SK-N-SH (cell line): ENCODE data around the gene DNAH10. TPM values are rescaled to one million over a fixed set of nuclear protein-coding genes. Genes with fewer than 3 reads are reported as not detected.

ENCODE experiments used
- CTCF ChIA-PET: fragments of 300-600, 350-600 bp; formaldehyde crosslinking; extraction: SDS; loops from one replicate; lab custom pipeline; 2021; lab: Yijun Ruan, JAX
- POLR2A ChIA-PET: fragments of 350-600 bp; sonication (Branson Sonifier 250); formaldehyde crosslinking; extraction: SDS; loops from one replicate; lab custom pipeline; 2020; ENCODE audit warnings: antibody characterized with exemption, inconsistent platforms; lab: Yijun Ruan, JAX
- DNase-seq: peaks from one replicate; pipeline ENCODE4 v3.0.0; 2012
- H2AFZ ChIP-seq: fragments of 200-600 bp; sonication (generic); 2 replicates; pipeline ENCODE4 v1.8.1; 2016; ENCODE audit warnings: antibody characterized with exemption, mild to moderate bottlenecking, low read depth
- H3F3A ChIP-seq: fragments of 200-600 bp; sonication (generic); replicated peaks from 2 replicates; pipeline ENCODE3; 2016; ENCODE audit warnings: antibody characterized with exemption, mild to moderate bottlenecking; ENCODE audit not compliant: insufficient read depth
- H3K27ac ChIP-seq, 2 experiments: fragments of 200-500 bp in 1 of 2; fragments of 200-600 bp in 1 of 2; sonication (Bioruptor generic) in 1 of 2; sonication (generic), shearing (Covaris generic) in 1 of 2; 2 replicates each; pipeline versions ENCODE4 v1.5.1 to v1.6.1; 2014 to 2016; ENCODE audit warnings: low read depth in 2 of 2, inconsistent platforms in 1 of 2, low read length in 1 of 2, mild to moderate bottlenecking in 1 of 2, mixed read lengths in 1 of 2
- H3K27me3 ChIP-seq: fragments of 200-600 bp; sonication (generic), shearing (Covaris generic); 2 replicates; pipeline ENCODE4 v1.6.1; 2016; ENCODE audit warnings: mixed run types; ENCODE audit not compliant: insufficient read depth
- H3K36me3 ChIP-seq, 2 experiments: fragments of 200-500 bp in 1 of 2; fragments of 200-600 bp in 1 of 2; sonication (Bioruptor generic) in 1 of 2; sonication (generic) in 1 of 2; replicated peaks in 1 of 2; 2 replicates each; pipeline versions ENCODE3 to v1.5.1; 2014 to 2016; ENCODE audit warnings: low read length in 1 of 2, mild to moderate bottlenecking in 1 of 2; ENCODE audit not compliant: insufficient read depth in 2 of 2, control insufficient read depth in 1 of 2
- H3K4me1 ChIP-seq, 2 experiments: fragments of 200-500 bp in 1 of 2; fragments of 200-600 bp in 1 of 2; sonication (Bioruptor generic) in 1 of 2; sonication (generic), shearing (Covaris generic) in 1 of 2; 2 replicates each; pipeline versions ENCODE4 v1.5.1 to v1.6.1; 2014 to 2016; ENCODE audit warnings: low read depth in 1 of 2, low read length in 1 of 2, mixed run types in 1 of 2; ENCODE audit not compliant: insufficient read depth in 2 of 2, control insufficient read depth in 1 of 2
- H3K4me2 ChIP-seq: fragments of 200-600 bp; sonication (generic), shearing (Covaris generic); 2 replicates; pipeline ENCODE4 v1.6.1; 2017; ENCODE audit warnings: mixed run types
- H3K4me3 ChIP-seq, 2 experiments: fragments of 200-500 bp in 1 of 2; fragments of 200-600 bp in 1 of 2; sonication (Bioruptor generic) in 1 of 2; sonication (generic), shearing (Covaris generic) in 1 of 2; 2 replicates each; pipeline versions ENCODE4 v1.5.1 to v1.8.1; 2014 to 2016; ENCODE audit warnings: low read depth in 2 of 2, inconsistent platforms in 1 of 2, low read length in 1 of 2, mild to moderate bottlenecking in 1 of 2, mixed read lengths in 1 of 2, moderate library complexity in 1 of 2
- H3K79me2 ChIP-seq: fragments of 200-600 bp; sonication (generic); 2 replicates; pipeline ENCODE4 v1.8.1; 2017; ENCODE audit warnings: mild to moderate bottlenecking; ENCODE audit not compliant: insufficient read depth
- H3K9ac ChIP-seq: fragments of 200-600 bp; sonication (generic); 2 replicates; pipeline ENCODE4 v1.6.1; 2017; ENCODE audit warnings: mixed run types
- H3K9me2 ChIP-seq: fragments of 200-600 bp; sonication (generic); 2 replicates; pipeline ENCODE4 v1.6.1; 2017; ENCODE audit warnings: mixed run types
- H3K9me3 ChIP-seq: fragments of 200-600 bp; sonication (generic); 2 replicates; pipeline ENCODE4 v1.6.1; 2017; ENCODE audit warnings: mixed run types, mild to moderate bottlenecking, moderate library complexity
- H4K20me1 ChIP-seq: fragments of 200-600 bp; sonication (generic); 2 replicates; pipeline ENCODE4 v1.6.1; 2017; ENCODE audit warnings: mild to moderate bottlenecking, mixed run types; ENCODE audit not compliant: insufficient read depth
- CHD2 ChIP-seq: fragments of 150-350 bp; IDR thresholded peaks from 2 replicates; pipeline ENCODE4 v1.6.1; 2018; ENCODE audit warnings: low read length; ENCODE audit not compliant: partially characterized antibody
- EZH2phosphoT487 ChIP-seq: fragments of 200-600 bp; sonication (generic); IDR thresholded peaks from 2 replicates; pipeline ENCODE4 v1.6.1; 2017; ENCODE audit warnings: low read depth, mixed run types, mild to moderate bottlenecking, antibody characterized with exemption, moderate library complexity, borderline replicate concordance
- FOSL2 ChIP-seq: IDR thresholded peaks from 2 replicates; pipeline ENCODE4 v1.4.0; 2012; ENCODE audit warnings: low read depth, mild to moderate bottlenecking, moderate library complexity, borderline replicate concordance
- FOXJ3 ChIP-seq: sonication (generic); formaldehyde crosslinking; IDR thresholded peaks from 2 replicates; pipeline ENCODE4 v1.5.1; 2020; ENCODE audit warnings: mild to moderate bottlenecking, missing genetic modification reagents
- IRF3 ChIP-seq: fragments of 150-350 bp; IDR thresholded peaks from 2 replicates; pipeline ENCODE4 v1.6.1; 2016; ENCODE audit warnings: mild to moderate bottlenecking, low read depth, low read length
- JUND ChIP-seq: IDR thresholded peaks from 2 replicates; pipeline ENCODE4 v1.4.0; 2012
- NFIC ChIP-seq: IDR thresholded peaks from 2 replicates; pipeline ENCODE4 v1.4.0; 2012; ENCODE audit warnings: borderline replicate concordance
- POLR2AphosphoS5 ChIP-seq: IDR thresholded peaks from 2 replicates; pipeline ENCODE4 v1.6.1; 2012; ENCODE audit warnings: low read depth, low read length
- RAD21 ChIP-seq: IDR thresholded peaks from 2 replicates; pipeline ENCODE4 v1.6.1; 2012; ENCODE audit warnings: mild to moderate bottlenecking, low read length
- REST ChIP-seq: IDR thresholded peaks from 2 replicates; pipeline ENCODE4 v1.6.1; 2012; ENCODE audit warnings: mild to moderate bottlenecking, low read depth, low read length, moderate library complexity
- RXRA ChIP-seq: IDR thresholded peaks from 2 replicates; pipeline ENCODE4 v1.4.0; 2012; ENCODE audit warnings: low read depth, mild to moderate bottlenecking, borderline replicate concordance
- TAF1 ChIP-seq: IDR thresholded peaks from 2 replicates; pipeline ENCODE4 v1.6.1; 2012; ENCODE audit warnings: low read depth, mild to moderate bottlenecking, low read length, moderate library complexity, borderline replicate concordance
- TCF12 ChIP-seq: IDR thresholded peaks from 2 replicates; pipeline ENCODE4 v1.4.0; 2012
- USF2 ChIP-seq: fragments of 150-350 bp; IDR thresholded peaks from 2 replicates; pipeline ENCODE4 v1.6.1; 2017; ENCODE audit warnings: antibody characterized with exemption, low read length, low read depth, borderline replicate concordance
- ZBTB33 ChIP-seq: IDR thresholded peaks from 2 replicates; pipeline ENCODE4 v1.4.0; 2012; ENCODE audit warnings: low read depth, borderline replicate concordance
- WGBS: methylation state at CpG from one replicate; pipeline ENCODE4 v1.1.6; 2017; ENCODE audit warnings: low lambda C conversion rate; 5-methylcytosine and 5-hydroxymethylcytosine counted together
- polyA plus RNA-seq, 3 experiments: library from polyadenylated mRNA; depleted of rRNA; stranded (reverse); fragments of >200 nt; gene quantifications; 2 replicates each; pipeline ENCODE4 v1.2.3, GENCODE V29; 2012

Gene DNAH10
- polyA plus RNA-seq, 1 of the 3 experiments (the other 2 are of a cell fraction): 0.13 TPM

DNA sequence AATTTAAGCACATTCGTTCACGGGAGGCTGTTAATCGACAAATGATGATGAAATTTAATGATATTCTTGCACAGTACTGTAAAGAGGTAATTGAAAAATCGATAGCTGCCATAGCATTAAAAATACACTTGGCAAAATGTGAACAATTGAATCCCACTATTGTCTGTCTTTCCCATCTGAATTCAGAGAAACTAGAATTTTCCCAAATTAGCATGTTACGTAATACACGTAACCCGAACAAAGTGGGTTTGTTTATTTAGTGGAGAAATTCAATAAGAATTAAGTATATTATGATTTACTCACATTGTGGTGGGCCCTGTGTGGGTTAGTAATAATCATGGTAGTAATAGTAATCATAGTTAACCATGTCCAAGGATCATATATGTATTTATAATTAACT, 31.9 kb downstream of the DNAH10 start:
- no peaks in the 10 kb centered on the region for H3K9me3 ChIP-seq
- peaks cover 0 to 9% of the 10 kb centered on the region in 2 experiments; a peak in 1 of 4 replicates for H3K4me1 ChIP-seq
- no peaks in the 10 kb centered on the region for H4K20me1 ChIP-seq
- no peaks in the 10 kb centered on the region for H3K79me2 ChIP-seq
- WGBS: 71% methylated on average over 7 of the region's 7 CpGs
- ChIA-PET POLR2A (no interaction called here), CTCF (no interaction called here)
- H2AFZ ChIP-seq: no peak overlapping the region
- no peak overlapping the region for H3K9ac ChIP-seq
- no peak for DNase-seq
- no peak overlapping the region for H3K27ac ChIP-seq
- TF ChIP-seq USF2 (no peak), FOXJ3 (CRISPR knock-in tag) (no peak), IRF3 (no peak), FOSL2 (no peak), RXRA (no peak), TAF1 (no peak), NFIC (no peak), TCF12 (no peak), JUND (no peak), REST (no peak), RAD21 (no peak), EZH2phosphoT487 (no peak), ZBTB33 (no peak), CHD2 (no peak), POLR2AphosphoS5 (no peak)
- no peak overlapping the region for H3K4me2 ChIP-seq
- H3F3A ChIP-seq: no peaks in the 10 kb centered on the region
- no peak overlapping the region for H3K4me3 ChIP-seq
- no peaks in the 10 kb centered on the region for H3K36me3 ChIP-seq
- no peaks in the 10 kb centered on the region for H3K27me3 ChIP-seq
- no peaks in the 10 kb centered on the region for H3K9me2 ChIP-seq
